Mesenchymal stem cell (in vitro differentiated cells and primary cell): Measurements from ENCODE around the gene CHMP1A.

ENCODE experiments used
- DNase-seq: peaks from one replicate; pipeline ENCODE4 v3.0.0-alpha.2; 2013
- H2AFZ ChIP-seq: one replicate; pipeline ENCODE4 v1.6.1; 2013; ENCODE audit warnings: low read depth, mild to moderate bottlenecking, control low read depth, inconsistent platforms, low read length, moderate library complexity
- H2AK5ac ChIP-seq: 2 replicates; pipeline ENCODE4 v1.6.1; 2013; ENCODE audit warnings: low read length, moderate library complexity, mild to moderate bottlenecking, inconsistent platforms; ENCODE audit not compliant: severe bottlenecking
- H2BK120ac ChIP-seq: one replicate; pipeline ENCODE4 v1.6.1; 2013; ENCODE audit warnings: low read depth, mild to moderate bottlenecking, inconsistent platforms, low read length, moderate library complexity
- H2BK12ac ChIP-seq, 2 experiments: one replicate each; pipeline ENCODE4 v1.6.1; 2013; ENCODE audit warnings: inconsistent platforms in 2 of 2, low read length in 2 of 2, mild to moderate bottlenecking in 2 of 2, moderate library complexity in 2 of 2, control low read depth in 1 of 2
- H2BK15ac ChIP-seq: one replicate; pipeline ENCODE4 v1.6.1; 2013; ENCODE audit warnings: mild to moderate bottlenecking, low read depth, inconsistent platforms; ENCODE audit not compliant: poor library complexity, severe bottlenecking
- H2BK5ac ChIP-seq: 2 replicates; pipeline ENCODE4 v1.6.1; 2013; ENCODE audit warnings: low read depth, mild to moderate bottlenecking, low read length, control low read depth, inconsistent platforms; ENCODE audit not compliant: poor library complexity, severe bottlenecking
- H3K14ac ChIP-seq, 2 experiments: one replicate each; pipeline ENCODE4 v1.6.1; 2013; ENCODE audit warnings: inconsistent platforms in 2 of 2, low read length in 2 of 2, control low read depth in 1 of 2, mild to moderate bottlenecking in 1 of 2, moderate library complexity in 1 of 2
- H3K18ac ChIP-seq, 2 experiments: one replicate each; pipeline ENCODE4 v1.6.1; 2013; ENCODE audit warnings: inconsistent platforms in 2 of 2, low read length in 2 of 2, control low read depth in 1 of 2, low read depth in 1 of 2, mild to moderate bottlenecking in 1 of 2
- H3K23ac ChIP-seq, 2 experiments: one replicate each; pipeline ENCODE4 v1.6.1; 2013; ENCODE audit warnings: inconsistent platforms in 2 of 2, low read length in 2 of 2, mild to moderate bottlenecking in 2 of 2, moderate library complexity in 2 of 2, control low read depth in 1 of 2
- H3K27ac ChIP-seq: 2 replicates; pipeline ENCODE4 v1.5.1; 2013; ENCODE audit warnings: mild to moderate bottlenecking, moderate library complexity, low read length, control low read depth, inconsistent platforms; ENCODE audit not compliant: poor library complexity, severe bottlenecking
- H3K27me3 ChIP-seq, 2 experiments: 2 replicates each; pipeline versions ENCODE4 v1.6.1 to v1.7.0; 2013; ENCODE audit warnings: low read length in 2 of 2, mild to moderate bottlenecking in 2 of 2, moderate library complexity in 2 of 2, control low read depth in 1 of 2, inconsistent platforms in 1 of 2; ENCODE audit not compliant: control insufficient read depth in 1 of 2, insufficient read depth in 1 of 2
- H3K36me3 ChIP-seq, 2 experiments: 2 replicates each; pipeline versions ENCODE4 v1.6.1 to v1.7.0; 2013; ENCODE audit warnings: low read length in 2 of 2, control low read depth in 1 of 2, inconsistent platforms in 1 of 2, low read depth in 1 of 2, mild to moderate bottlenecking in 1 of 2; ENCODE audit not compliant: insufficient read depth in 2 of 2, control insufficient read depth in 1 of 2
- H3K4ac ChIP-seq, 2 experiments: one replicate each; pipeline ENCODE4 v1.6.1; 2013; ENCODE audit warnings: inconsistent platforms in 2 of 2, low read length in 2 of 2, mild to moderate bottlenecking in 2 of 2, moderate library complexity in 2 of 2, control low read depth in 1 of 2, low read depth in 1 of 2
- H3K4me1 ChIP-seq: 2 replicates; pipeline ENCODE4 v1.6.1; 2013; ENCODE audit warnings: low read depth, low read length, control low read depth; ENCODE audit not compliant: control insufficient read depth, insufficient read depth
- H3K4me2 ChIP-seq: 2 replicates; pipeline ENCODE4 v1.6.1; 2013; ENCODE audit warnings: low read length, mild to moderate bottlenecking, inconsistent platforms; ENCODE audit not compliant: poor library complexity, severe bottlenecking
- H3K4me3 ChIP-seq, 2 experiments: 2 replicates each; pipeline versions ENCODE4 v1.5.1 to v1.7.0; 2013; ENCODE audit warnings: low read length in 2 of 2, mild to moderate bottlenecking in 2 of 2, control low read depth in 1 of 2, low read depth in 1 of 2; ENCODE audit not compliant: insufficient read depth in 1 of 2
- H3K79me1 ChIP-seq: replicated peaks from 2 replicates; pipeline ENCODE4 v1.6.1; 2013; ENCODE audit warnings: mild to moderate bottlenecking, control low read depth, low read length, inconsistent platforms; ENCODE audit not compliant: poor library complexity, severe bottlenecking
- H3K9ac ChIP-seq: 2 replicates; pipeline ENCODE4 v1.7.0; 2013; ENCODE audit warnings: mild to moderate bottlenecking, low read length, moderate library complexity
- H3K9me3 ChIP-seq: 2 replicates; pipeline ENCODE4 v1.7.0; 2013; ENCODE audit warnings: mild to moderate bottlenecking, low read length; ENCODE audit not compliant: control insufficient read depth
- H4K8ac ChIP-seq: one replicate; pipeline ENCODE4 v1.6.1; 2013; ENCODE audit warnings: inconsistent platforms, mild to moderate bottlenecking, low read length, moderate library complexity
- H4K91ac ChIP-seq: one replicate; pipeline ENCODE4 v1.6.1; 2013; ENCODE audit warnings: mild to moderate bottlenecking, low read length, inconsistent platforms
- WGBS: methylation state at CpG from one replicate; pipeline ENCODE4 v1.1.7; 2013; ENCODE audit warnings: mixed read lengths; 5-methylcytosine and 5-hydroxymethylcytosine counted together

Gene CHMP1A

GRCh38 chr16:89607937-89608740, 49.4 kb downstream of the CHMP1A start:
- Histone ChIP-seq H4K91ac (no peak overlapping the region), H3K9ac (no peak overlapping the region), H3K27ac (no peak overlapping the region), H3K18ac (no peak overlapping the region), H3K36me3 (no peaks in the 10 kb centered on the region), H3K79me1 (no peaks in the 10 kb centered on the region), H3K4me3 (no peak overlapping the region), H2AK5ac (no peak overlapping the region), H3K4me2 (no peak overlapping the region), H4K8ac (no peak overlapping the region), H3K14ac (no peak overlapping the region), H2BK5ac (no peak overlapping the region), H3K23ac (no peak overlapping the region), H3K4me1 (peaks cover 17% of the 10 kb centered on the region), H3K4ac (no peak overlapping the region), H3K27me3 (peaks cover 0 to 42% of the 10 kb centered on the region in 2 experiments), H2AFZ (no peak overlapping the region), H2BK120ac (no peak overlapping the region), H2BK15ac (no peak overlapping the region), H3K9me3 (no peaks in the 10 kb centered on the region), H2BK12ac (no peak overlapping the region)
- WGBS = 89% methylated on average over 32 of the region's 32 CpGs
- no peak for DNase-seq

GRCh38 chr16:89607453-89607852, 50.1 kb downstream of the CHMP1A start:
- Histone ChIP-seq H2BK120ac (no peak overlapping the region), H3K79me1 (no peaks in the 10 kb centered on the region), H3K14ac (no peak overlapping the region), H3K27ac (no peak overlapping the region), H2BK15ac (no peak overlapping the region), H3K4me2 (no peak overlapping the region), H3K23ac (no peak overlapping the region), H3K4me1 (peaks cover 21% of the 10 kb centered on the region), H2BK5ac (no peak overlapping the region), H3K18ac (no peak overlapping the region), H4K91ac (no peak overlapping the region), H3K27me3 (peaks cover 0 to 35% of the 10 kb centered on the region in 2 experiments), H3K4me3 (no peak overlapping the region), H3K36me3 (no peaks in the 10 kb centered on the region), H2BK12ac (no peak overlapping the region), H2AK5ac (no peak overlapping the region), H4K8ac (no peak overlapping the region), H2AFZ (no peak overlapping the region), H3K9ac (no peak overlapping the region), H3K9me3 (no peaks in the 10 kb centered on the region), H3K4ac (no peak overlapping the region)
- DNase-seq = no peak
- 90% methylated on average over 9 of the region's 9 CpGs for WGBS

GRCh38 chr16:89606006-89606405, 51.5 kb downstream of the CHMP1A start:
- H3K23ac ChIP-seq = no peak overlapping the region
- no peak overlapping the region for H4K8ac ChIP-seq
- no peak overlapping the region for H4K91ac ChIP-seq
- H3K4me3 ChIP-seq = no peak overlapping the region
- H2AFZ ChIP-seq = no peak overlapping the region
- peak overlapping the region; percentile 74 for H2BK15ac ChIP-seq
- no peak overlapping the region for H3K4ac ChIP-seq
- no peaks in the 10 kb centered on the region for H3K9me3 ChIP-seq
- H3K4me1 ChIP-seq = peaks cover 28% of the 10 kb centered on the region
- H3K27me3 ChIP-seq = peaks cover 0 to 31% of the 10 kb centered on the region in 2 experiments
- H3K27ac ChIP-seq = no peak overlapping the region
- no peak overlapping the region for H2BK120ac ChIP-seq
- WGBS = 91% methylated on average over 7 of the region's 9 CpGs
- H3K79me1 ChIP-seq = no peaks in the 10 kb centered on the region
- H3K9ac ChIP-seq = no peak overlapping the region
- no peaks in the 10 kb centered on the region for H3K36me3 ChIP-seq
- no peak overlapping the region for H3K18ac ChIP-seq
- H3K4me2 ChIP-seq = no peak overlapping the region
- H3K14ac ChIP-seq = no peak overlapping the region
- H2BK5ac ChIP-seq = no peak overlapping the region
- H2AK5ac ChIP-seq = no peak overlapping the region
- DNase-seq = no peak
- H2BK12ac ChIP-seq = no peak overlapping the region

- Histone ChIP-seq H3K27ac (no peak overlapping the region), H3K4me2 (no peak overlapping the region), H4K8ac (no peak overlapping the region), H3K23ac (no peak overlapping the region), H3K4ac (no peak overlapping the region), H3K14ac (no peak overlapping the region), H3K9me3 (no peaks in the 10 kb centered on the region), H3K36me3 (no peaks in the 10 kb centered on the region), H3K4me3 (no peak overlapping the region), H2BK120ac (no peak overlapping the region), H2BK15ac (peak overlapping the region; percentile 74), H3K4me1 (peaks cover 31% of the 10 kb centered on the region), H3K18ac (no peak overlapping the region), H4K91ac (no peak overlapping the region), H3K79me1 (no peaks in the 10 kb centered on the region), H2AFZ (no peak overlapping the region), H3K9ac (no peak overlapping the region), H2BK5ac (no peak overlapping the region), H2BK12ac (no peak overlapping the region), H2AK5ac (no peak overlapping the region), H3K27me3 (peaks cover 0 to 31% of the 10 kb centered on the region in 2 experiments)
- WGBS = 95% methylated on average over 33 of the region's 34 CpGs
- DNase-seq = no peak
These were observed 52.1 kb downstream of the CHMP1A start for GRCh38 chr16:89605186-89605970.
